K562 (cell line): ENCODE results near the gene AGO4. TPM values are rescaled to one million over a fixed set of nuclear protein-coding genes. Genes with fewer than 3 reads are reported as not detected.
A peak's percentile ranks its signal among the peaks of the same experiment; 100 is the strongest.

Experiments used
- ATAC-seq: fragments of 200-7000 bp; cut with Tn5 transposase; 3 replicates; pipeline ENCODE4 v1.9.1; 2020; ENCODE audit warnings: moderate library complexity
- BruUV-seq: library from RNA; stranded (reverse); fragments of 400-500 nt; replicated peaks from 2 replicates; lab custom pipeline; 2021; lab: Mats Ljungman, UMichigan
- CTCF ChIA-PET: fragments of 300-600 bp; formaldehyde crosslinking; extraction: SDS; loops from one replicate; lab custom pipeline; 2021; ENCODE audit warnings: low intra/inter-chr PET ratio; lab: Yijun Ruan, JAX
- POLR2A ChIA-PET: fragments of 300-600, 350-650 bp; sonication (Branson Sonifier 250); formaldehyde crosslinking; extraction: SDS; loops from one replicate; lab custom pipeline; 2021; ENCODE audit warnings: antibody characterized with exemption, inconsistent platforms; lab: Yijun Ruan, JAX
- DNase-seq, 4 experiments: peaks; one replicate each; pipeline versions ENCODE4 v3.0.0 to v3.0.0-alpha.2; 2011 to 2018; ENCODE audit warnings: low spot score in 3 of 4, mixed read lengths in 3 of 4; ENCODE audit errors: extremely low read depth in 1 of 4
- FAIRE-seq: peaks from 2 replicates; lab custom pipeline; 2011; peaks lifted over from hg19 to GRCh38; lab: Jason Lieb, UNC
- H2AFZ ChIP-seq: 2 replicates; pipeline ENCODE4 v1.6.0; 2011; ENCODE audit warnings: low read depth, low read length, control low read depth, inconsistent platforms
- H3K27ac ChIP-seq: fragments of 200-600 bp; 3 replicates; pipeline ENCODE4 v1.8.0; 2011; ENCODE audit warnings: low read depth, mild to moderate bottlenecking, control low read depth, inconsistent platforms, low read length, moderate library complexity, mixed read lengths; ENCODE audit errors: extremely low read depth
- H3K27me3 ChIP-seq, 2 experiments: fragments of 300-600 bp in 1 of 2; 2 replicates in 1 of 2; 3 replicates in 1 of 2; pipeline versions ENCODE4 v1.6.0 to v1.8.0; 2011; ENCODE audit warnings: inconsistent platforms in 2 of 2, low read length in 2 of 2, mild to moderate bottlenecking in 1 of 2, mixed read lengths in 1 of 2, moderate library complexity in 1 of 2; ENCODE audit not compliant: control insufficient read depth in 2 of 2, insufficient read depth in 2 of 2
- H3K36me3 ChIP-seq: fragments of 300-600 bp; 3 replicates; pipeline ENCODE4 v1.8.0; 2011; ENCODE audit warnings: mild to moderate bottlenecking, low read length, inconsistent platforms; ENCODE audit not compliant: control insufficient read depth, insufficient read depth
- H3K4me1 ChIP-seq, 2 experiments: fragments of 200-600 bp in 1 of 2; replicated peaks in 1 of 2; 2 replicates in 1 of 2; 3 replicates in 1 of 2; pipeline versions ENCODE4 v1.5.1 to v1.8.0; 2011; ENCODE audit warnings: inconsistent platforms in 2 of 2, low read length in 2 of 2, mild to moderate bottlenecking in 1 of 2, mixed read lengths in 1 of 2, moderate library complexity in 1 of 2; ENCODE audit not compliant: control insufficient read depth in 2 of 2, insufficient read depth in 2 of 2
- H3K4me2 ChIP-seq: 2 replicates; pipeline ENCODE4 v1.6.1; 2011; ENCODE audit warnings: low read length, control low read depth, inconsistent platforms, mixed read lengths; ENCODE audit not compliant: insufficient read depth
- H3K4me3 ChIP-seq: fragments of 200-600 bp; sonication (generic), shearing (Covaris generic); 2 replicates; pipeline ENCODE4 v1.5.1; 2016; ENCODE audit warnings: control low read depth, inconsistent platforms
- H3K79me2 ChIP-seq: fragments of 200-600 bp; 3 replicates; pipeline ENCODE4 v1.8.0; 2011; ENCODE audit warnings: low read length, inconsistent platforms; ENCODE audit not compliant: control insufficient read depth, insufficient read depth
- H3K9ac ChIP-seq, 2 experiments: 2 replicates each; pipeline versions ENCODE4 v1.6.0 to v1.6.1; 2011; ENCODE audit warnings: low read depth in 2 of 2, low read length in 2 of 2, control low read depth in 1 of 2, inconsistent platforms in 1 of 2, mild to moderate bottlenecking in 1 of 2, mixed read lengths in 1 of 2; ENCODE audit not compliant: insufficient read depth in 1 of 2
- H3K9me1 ChIP-seq: one replicate; pipeline ENCODE4 v1.6.0; 2011; ENCODE audit warnings: inconsistent platforms, mild to moderate bottlenecking, low read length, moderate library complexity; ENCODE audit not compliant: control insufficient read depth, insufficient read depth
- H3K9me3 ChIP-seq: replicated peaks from 2 replicates; pipeline ENCODE4 v1.5.1; 2011; ENCODE audit warnings: low read depth, low read length, inconsistent platforms; ENCODE audit not compliant: control insufficient read depth, insufficient read depth
- H4K20me1 ChIP-seq: replicated peaks from 2 replicates; pipeline ENCODE4 v1.6.1; 2011; ENCODE audit warnings: low read length, inconsistent platforms, mixed read lengths; ENCODE audit not compliant: control insufficient read depth, insufficient read depth
- CBX1 ChIP-seq: sonication (generic); IDR thresholded peaks from 2 replicates; pipeline ENCODE4 v1.6.1; 2016; ENCODE audit warnings: antibody characterized with exemption, low read depth, mild to moderate bottlenecking
- EZH2 ChIP-seq: IDR thresholded peaks from 2 replicates; pipeline ENCODE4 v1.6.1; 2012; ENCODE audit warnings: low read depth, mild to moderate bottlenecking, inconsistent platforms, low read length, borderline replicate concordance
- HNRNPUL1 ChIP-seq: fragments of 200-400 bp; formaldehyde crosslinking; IDR thresholded peaks from 2 replicates; pipeline ENCODE4 v1.6.1; 2017; ENCODE audit warnings: low read length
- MBD2 ChIP-seq: sonication (generic); IDR thresholded peaks from 2 replicates; pipeline ENCODE4 v1.6.1; 2016; ENCODE audit warnings: low read depth, borderline replicate concordance
- MEF2A ChIP-seq: IDR thresholded peaks from 2 replicates; pipeline ENCODE4 v1.6.1; 2011; ENCODE audit warnings: low read depth, mild to moderate bottlenecking, low read length, moderate library complexity; ENCODE audit not compliant: control insufficient read depth
- TEAD4 ChIP-seq, 2 experiments: sonication (generic) in 1 of 2; formaldehyde crosslinking in 1 of 2; IDR thresholded peaks; 2 replicates each; pipeline versions ENCODE4 v1.6.1 to v1.8.0; 2012 to 2022; ENCODE audit warnings: borderline replicate concordance in 1 of 2, inconsistent platforms in 1 of 2, low read length in 1 of 2, mild to moderate bottlenecking in 1 of 2, missing genetic modification reagents in 1 of 2
- ZNF699 ChIP-seq: fragments of 250-450 bp; sonication (Bioruptor Pico); IDR thresholded peaks from 2 replicates; pipeline ENCODE4 v1.8.0; 2021; ENCODE audit warnings: mild to moderate bottlenecking, moderate library complexity; ENCODE audit not compliant: insufficient replicate concordance
- WGBS: fragments of 100-300 bp; shearing (Covaris generic); methylation state at CpG from one replicate; pipeline ENCODE4 v1.1.6; 2016; ENCODE audit warnings: low coverage, mixed read lengths; ENCODE audit not compliant: insufficient coverage; ENCODE audit errors: missing lambda C conversion rate; 5-methylcytosine and 5-hydroxymethylcytosine counted together
- in situ Hi-C: fragments of 300-500 bp; cut with MboI; formaldehyde crosslinking; loops from 4 replicates; pipeline ENCODE4 v1.15.0; 2018; ENCODE audit warnings: inconsistent platforms, mixed read lengths
- intact Hi-C: fragments of 100-400 bp; cut with micrococcal nuclease; formaldehyde crosslinking; loops from 2 replicates; pipeline ENCODE4 v1.14.2; 2022
- polyA plus RNA-seq, 8 experiments: library from polyadenylated mRNA; depleted of rRNA in 4 of 8; stranded (reverse) in 5 of 8; unstranded in 3 of 8; fragments of >200 nt; fragmentation: Nextera tagmentation in 2 of 8; fragmentation: Illumina TruSeq in 1 of 8; extraction: Ambion mirVana in 2 of 8; extraction: Trizol in 1 of 8; gene quantifications; 2 replicates each; pipeline versions ENCODE4 v1.2.1 to v1.2.3, GENCODE V29; 2011 to 2014; ENCODE audit warnings: inconsistent platforms in 1 of 8, missing spikeins in 1 of 8
- total RNA-seq, 7 experiments: library from RNA; depleted of rRNA in 6 of 7; stranded (reverse); fragments of >200 nt in 6 of 7; fragmentation: Illumina TruSeq in 2 of 7; extraction: Trizol in 2 of 7; gene quantifications; 2 replicates each; pipeline versions ENCODE4 v1.2.1 to v1.2.3, GENCODE V29; 2011 to 2021; ENCODE audit warnings: low replicate concordance in 1 of 7
- TF ChIP-seq, protein P1 (sequence below): sonication (generic); formaldehyde crosslinking; IDR thresholded peaks from 2 replicates; pipeline ENCODE4 v1.8.0; 2022; ENCODE audit warnings: mild to moderate bottlenecking, missing genetic modification reagents

The AGO4 gene
- total and polyA plus RNA-seq, 9 of the 15 experiments (the other 6 are each of a cell fraction or from before 2014, with no cell fraction given), result 1.3 to 10.5 (median 6.5) TPM

DNA sequence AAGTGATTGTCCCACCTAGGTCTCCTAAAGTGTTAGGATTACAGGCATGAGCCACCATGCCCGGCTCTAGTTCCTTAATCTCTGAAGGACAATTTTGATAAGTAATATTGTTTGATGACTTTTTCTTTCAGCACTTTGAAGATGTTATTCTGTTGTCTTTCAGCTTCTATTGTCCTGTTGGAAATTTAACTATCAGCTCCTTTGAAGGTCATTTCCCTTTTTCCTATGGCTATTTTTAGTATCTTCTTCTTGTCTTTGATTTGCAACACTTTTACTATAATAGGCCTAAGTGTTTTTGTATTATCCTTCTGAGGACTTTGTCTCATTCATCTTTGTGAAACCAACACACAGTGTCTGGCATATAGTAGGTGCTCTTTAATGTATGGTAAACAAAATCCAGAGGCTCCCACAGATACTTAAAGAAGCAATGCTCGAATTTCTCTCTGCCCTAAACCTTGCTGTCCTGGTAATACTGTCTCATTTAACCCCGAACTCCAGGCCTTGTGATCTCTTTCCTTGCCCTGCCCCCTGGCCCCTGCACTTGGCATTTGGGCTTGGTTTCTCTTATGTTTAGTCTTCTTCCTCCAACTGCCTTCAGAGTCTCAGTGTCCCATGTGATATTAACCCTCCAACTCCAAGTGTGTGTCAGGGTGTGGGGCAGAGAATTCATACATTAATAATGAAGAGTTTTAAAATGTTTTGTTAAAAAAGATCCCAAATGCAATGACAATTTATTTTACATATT, 56.2 kb downstream of the AGO4 start:
- H3K9me3 ChIP-seq, result no peaks in the 10 kb centered on the region
- POLR2A ChIA-PET, result interaction anchor here (0.6 to 1.9 kb wide), 2 partner anchors 11 to 315 kb away, joined by 3 to 5 read pairs; no protein-coding TSS in a partner anchor
- no peak for DNase-seq
- FAIRE-seq, result no peak
- H3K9ac ChIP-seq, result no peak overlapping the region
- H4K20me1 ChIP-seq, result no peaks in the 10 kb centered on the region
- TF ChIP-seq CBX1 (no peak), HNRNPUL1 (no peak), MEF2A (peak; percentile 41; the same call in 1 of the 2 replicates), TEAD4 (IDR thresholded peaks at IDR 0.05; ENCODE audit: low read length) (no peak), TEAD4 (CRISPR knock-in tag; IDR thresholded peaks at IDR 0.05; ENCODE audit: borderline replicate concordance) (no peak), ZNF699 (CRISPR knock-in tag) (no peak), EZH2 (no peak), MBD2 (no peak)
- TF ChIP-seq, protein P1, sequence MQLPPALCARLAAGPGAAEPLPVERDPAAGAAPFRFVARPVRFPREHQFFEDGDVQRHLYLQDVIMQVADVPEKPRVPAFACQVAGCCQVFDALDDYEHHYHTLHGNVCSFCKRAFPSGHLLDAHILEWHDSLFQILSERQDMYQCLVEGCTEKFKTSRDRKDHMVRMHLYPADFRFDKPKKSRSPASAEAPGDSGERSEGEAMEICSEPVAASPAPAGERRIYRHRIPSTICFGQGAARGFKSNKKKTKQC, result no peak
- no peak overlapping the region for H3K4me3 ChIP-seq
- no peak overlapping the region for H3K4me2 ChIP-seq
- WGBS, result 5% methylated on average over 3 of the region's 3 CpGs
- H3K27ac ChIP-seq, result no peak overlapping the region
- no TSS peak for BruUV-seq
- no peak for ATAC-seq
- peaks cover 0 to 6% of the 10 kb centered on the region in 2 experiments; a peak in 1 of 5 replicates for H3K4me1 ChIP-seq
- no peaks in the 10 kb centered on the region for H3K27me3 ChIP-seq
- intact Hi-C loops (loop anchor here (5.0 kb wide), 1 partner anchor 68 kb away; the partner anchor contains the start of gene AGO3), in situ Hi-C loops (no loop called here)
- H3K9me1 ChIP-seq, result no peaks in the 10 kb centered on the region
- H3K36me3 ChIP-seq, result no peaks in the 10 kb centered on the region
- CTCF ChIA-PET, result interaction anchor here (1.2 kb wide), 1 partner anchor 270 kb away, joined by 3 read pairs; no protein-coding TSS in a partner anchor
- 0 out of 2 replicates have a peak overlapping the region, but pooled peaks have one; percentile 5 for H2AFZ ChIP-seq
- no peaks in the 10 kb centered on the region for H3K79me2 ChIP-seq
